ENCODE results near the gene RNASE1.

RNASE1 gene

GRCh38 chr14:20807304-20808161, 4.9 kb upstream of the RNASE1 start:
- DNase-seq (ENCODE audit: low read depth in 2 of 2) = no peak

- DNase-seq (ENCODE audit: low read depth in 2 of 2) = no peak
These were observed 2.8 kb upstream of the RNASE1 start for GRCh38 chr14:20805485-20805884.

GRCh38 chr14:20803223-20803622, 579 bp upstream of the RNASE1 start:
- no peak for DNase-seq (ENCODE audit: low read depth in 2 of 2)

- no peak for DNase-seq (ENCODE audit: low read depth in 2 of 2)
These were observed 918 bp downstream of the RNASE1 start for GRCh38 chr14:20801726-20802125.

- no peak for DNase-seq (ENCODE audit: low read depth in 2 of 2)
These were observed 2.6 kb downstream of the RNASE1 start for GRCh38 chr14:20799892-20800544.

GRCh38 chr14:20799456-20799891, 3.2 kb downstream of the RNASE1 start:
- no peak for DNase-seq (ENCODE audit: low read depth in 2 of 2)

- DNase-seq (ENCODE audit: low read depth in 2 of 2) = no peak
These were observed 3.7 kb downstream of the RNASE1 start for GRCh38 chr14:20798932-20799331.

GRCh38 chr14:20798318-20798717, 4.3 kb downstream of the RNASE1 start:
- no peak for DNase-seq (ENCODE audit: low read depth in 2 of 2)

- no peak for DNase-seq (ENCODE audit: low read depth in 2 of 2)
These were observed 5.5 kb downstream of the RNASE1 start for GRCh38 chr14:20797164-20797563.

- no peak for DNase-seq (ENCODE audit: low read depth in 2 of 2)
These were observed 7.8 kb downstream of the RNASE1 start for GRCh38 chr14:20794644-20795369.

- DNase-seq (ENCODE audit: low read depth in 2 of 2) = no peak
These were observed 10.1 kb downstream of the RNASE1 start for GRCh38 chr14:20792556-20792955.

- no peak for DNase-seq (ENCODE audit: low read depth in 2 of 2)
These were observed 11.0 kb downstream of the RNASE1 start for GRCh38 chr14:20791597-20791996.

GRCh38 chr14:20791187-20791586, 11.5 kb downstream of the RNASE1 start:
- DNase-seq (ENCODE audit: low read depth in 2 of 2) = no peak

- no peak for DNase-seq (ENCODE audit: low read depth in 2 of 2)
These were observed 12.1 kb downstream of the RNASE1 start for GRCh38 chr14:20790464-20791116.

- no peak for DNase-seq (ENCODE audit: low read depth in 2 of 2)
These were observed 13.3 kb downstream of the RNASE1 start for GRCh38 chr14:20789230-20789813.

GRCh38 chr14:20787025-20787424, 15.6 kb downstream of the RNASE1 start:
- no peak for DNase-seq (ENCODE audit: low read depth in 2 of 2)

- DNase-seq (ENCODE audit: low read depth in 2 of 2) = no peak
These were observed 20.3 kb downstream of the RNASE1 start for GRCh38 chr14:20782280-20782890.

- no peak for DNase-seq (ENCODE audit: low read depth in 2 of 2)
These were observed 20.8 kb downstream of the RNASE1 start for GRCh38 chr14:20781803-20782202.

GRCh38 chr14:20775901-20776300, 26.7 kb downstream of the RNASE1 start:
- no peak for DNase-seq (ENCODE audit: low read depth in 2 of 2)

- no peak for DNase-seq (ENCODE audit: low read depth in 2 of 2)
These were observed 27.6 kb downstream of the RNASE1 start for GRCh38 chr14:20775043-20775442.

GRCh38 chr14:20774258-20774824, 28.3 kb downstream of the RNASE1 start:
- no peak for DNase-seq (ENCODE audit: low read depth in 2 of 2)
